Frontal cortex (tissue), 4 donors: ENCODE results near the gene KIDINS220. TPM values are rescaled to one million over a fixed set of nuclear protein-coding genes. Genes with fewer than 3 reads are reported as not detected.

ENCODE experiments used
- DNase-seq, 2 donors: peaks; one replicate each; pipeline ENCODE4 v3.0.0; 2012; ENCODE audit warnings: low spot score in 2 of 2
- FAIRE-seq: peaks from 2 replicates; lab custom pipeline; 2012; peaks lifted over from hg19 to GRCh38; lab: Jason Lieb, UNC
- total RNA-seq: library from RNA; depleted of rRNA; stranded (reverse); fragments of >200 nt; gene quantifications from one replicate; pipeline ENCODE4 v1.2.3, GENCODE V29; 2014
- donor health status: control.
- donor health status: control.
- donor health status: control.

Gene KIDINS220
- total RNA-seq, 1 donor from 2014 or later, result 704 TPM

DNA sequence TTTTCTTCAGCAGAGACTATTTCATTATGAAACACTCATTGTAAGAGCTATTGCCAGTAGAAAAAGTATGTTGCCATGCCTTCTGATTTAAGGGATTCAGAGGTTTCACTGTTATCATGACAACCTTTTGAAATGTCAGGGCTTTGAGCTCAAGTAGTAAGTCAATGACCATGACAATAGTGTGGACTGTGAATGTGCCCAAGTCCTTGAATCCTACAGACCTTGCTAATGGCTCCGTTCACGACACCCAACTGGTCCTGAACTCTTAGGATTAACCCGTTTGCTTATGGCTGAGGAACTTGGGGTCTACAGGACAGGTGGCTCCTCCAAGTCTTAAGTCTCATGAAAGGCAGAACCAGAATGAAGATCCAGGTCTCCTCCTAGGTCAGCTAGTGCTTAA lies 17.6 kb upstream of the KIDINS220 start:
- FAIRE-seq, result no peak
- DNase-seq, result no peak

DNA sequence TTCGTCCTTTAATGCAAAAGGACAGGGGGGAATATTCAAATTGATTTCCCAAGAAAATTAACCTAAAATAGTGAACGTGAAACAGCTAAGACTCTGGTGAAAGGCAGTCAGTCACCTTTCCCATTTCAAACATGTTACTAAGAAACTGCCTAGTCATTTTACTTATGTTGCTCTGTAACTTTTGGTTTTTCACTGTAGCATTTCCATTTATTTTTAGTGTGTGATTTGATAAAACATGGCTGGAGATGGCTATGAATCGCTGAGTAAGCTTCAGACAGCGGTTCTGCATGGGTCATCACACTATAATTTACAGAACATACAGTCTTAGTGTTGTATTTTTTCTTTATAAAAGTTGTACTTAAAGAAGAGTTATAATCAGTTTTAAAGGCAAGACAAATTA lies 16.0 kb upstream of the KIDINS220 start:
- no peak for FAIRE-seq

GRCh38 chr2:8851811-8852560 lies 14.6 kb upstream of the KIDINS220 start:
- FAIRE-seq (no peak), DNase-seq (no peak)

More for the DNA sequence above, 16.0 kb upstream of the KIDINS220 start:
- no peak for DNase-seq

- FAIRE-seq, result no peak
- DNase-seq, result no peak
Observed at GRCh38 chr2:8850845-8851487, 13.6 kb upstream of the KIDINS220 start.

GRCh38 chr2:8849327-8849726 lies 11.9 kb upstream of the KIDINS220 start:
- DNase-seq (no peak), FAIRE-seq (no peak)

DNA sequence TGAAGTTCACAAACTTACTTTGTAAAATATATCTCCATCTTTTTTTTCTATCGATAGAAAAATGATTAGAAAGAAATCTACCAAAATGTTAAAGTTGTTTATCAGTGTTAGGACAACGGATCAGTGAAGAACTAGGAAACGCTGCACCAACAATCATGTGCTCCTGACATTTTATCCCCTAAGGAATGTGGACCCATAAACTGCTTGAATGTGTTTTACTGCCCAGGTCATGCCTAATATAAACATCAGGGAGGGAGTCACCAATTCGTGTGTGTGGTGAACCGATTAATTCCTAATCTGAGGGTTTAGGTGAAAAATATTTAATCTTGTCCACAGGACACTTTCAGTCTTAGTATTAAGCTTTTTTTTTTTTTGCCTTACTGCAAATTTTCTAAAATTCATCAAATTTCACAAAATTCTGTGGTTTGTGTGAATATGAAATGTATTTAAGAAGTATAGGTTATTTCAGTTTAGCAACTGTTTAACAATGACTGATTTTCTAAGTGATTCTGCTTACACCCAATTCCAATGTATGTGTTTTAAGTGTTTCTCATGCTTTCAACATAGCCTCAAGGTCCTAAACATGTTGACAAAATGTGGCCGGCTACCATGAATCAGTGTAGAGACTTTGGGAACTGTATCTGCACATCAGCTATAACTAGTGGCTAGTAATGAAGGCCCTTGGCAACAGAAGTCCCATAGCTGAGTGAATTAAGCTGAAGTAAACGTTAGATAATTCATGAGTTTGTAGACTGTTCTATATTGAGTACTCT lies 11.1 kb upstream of the KIDINS220 start:
- FAIRE-seq, result no peak
- no peak for DNase-seq

DNA sequence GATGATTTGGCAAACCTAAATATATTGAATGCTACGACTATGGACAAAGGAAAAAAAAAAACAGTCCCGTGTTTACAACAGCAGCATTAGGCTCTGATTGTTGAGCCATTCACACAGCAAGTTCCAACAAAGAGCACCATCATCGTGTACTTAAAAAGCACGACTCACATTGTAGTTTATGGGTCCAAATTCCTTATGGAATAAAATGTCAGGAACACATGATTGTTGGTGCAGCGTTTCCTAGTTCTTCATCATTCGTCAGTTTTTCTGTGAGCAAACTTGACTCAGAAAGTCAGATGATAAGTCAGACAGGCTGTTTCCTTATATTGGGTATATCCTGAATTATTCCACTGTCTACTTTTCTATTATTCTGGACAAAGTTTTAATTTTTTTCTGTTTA lies 10.0 kb upstream of the KIDINS220 start:
- FAIRE-seq (no peak), DNase-seq (no peak)

- no peak for DNase-seq
- no peak for FAIRE-seq
Observed at GRCh38 chr2:8841932-8842331, 4.5 kb upstream of the KIDINS220 start.

GRCh38 chr2:8840475-8841091 lies 3.2 kb upstream of the KIDINS220 start:
- FAIRE-seq, result no peak
- no peak for DNase-seq

DNA sequence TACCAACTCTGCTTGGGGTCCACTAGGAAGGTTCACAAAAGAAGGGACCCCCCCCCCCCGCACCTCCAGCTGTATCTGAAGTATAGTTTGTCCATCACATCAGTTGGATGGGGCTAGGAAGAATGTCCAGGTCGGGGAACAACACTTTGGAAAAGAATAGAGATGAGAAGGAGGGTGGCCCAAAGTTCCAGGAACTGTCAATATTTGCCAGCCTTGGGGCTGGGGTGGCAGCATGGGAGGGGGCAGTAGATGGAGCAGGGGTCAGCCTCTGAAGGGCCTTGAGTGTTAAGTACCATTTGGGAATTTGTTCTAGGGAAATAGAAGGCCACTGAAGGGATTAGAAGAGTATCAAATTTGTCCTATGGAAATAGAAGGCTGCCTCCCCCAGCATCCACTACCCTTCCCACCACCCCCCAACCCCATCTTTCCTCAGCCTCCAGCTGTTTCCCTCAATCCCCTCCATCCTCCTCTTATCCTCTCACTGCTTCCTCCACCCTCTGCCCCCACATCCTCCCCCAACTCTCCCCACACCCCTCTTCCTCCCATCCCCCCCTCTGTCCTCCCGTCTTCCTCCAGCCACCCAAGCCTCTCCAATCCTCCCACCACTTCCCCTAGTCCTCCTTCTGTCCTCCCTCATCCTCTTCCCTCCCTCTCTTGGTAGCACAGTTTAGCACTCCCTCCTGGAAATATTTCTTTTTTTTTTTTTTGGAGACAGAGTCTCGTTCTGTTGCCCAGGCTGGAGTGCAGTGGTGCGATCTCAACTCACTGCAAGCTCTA lies 2.0 kb upstream of the KIDINS220 start:
- no peak for DNase-seq
- no peak for FAIRE-seq

- FAIRE-seq (no peak), DNase-seq (no peak)
Observed at GRCh38 chr2:8837795-8838140, 355 bp upstream of the KIDINS220 start.

DNA sequence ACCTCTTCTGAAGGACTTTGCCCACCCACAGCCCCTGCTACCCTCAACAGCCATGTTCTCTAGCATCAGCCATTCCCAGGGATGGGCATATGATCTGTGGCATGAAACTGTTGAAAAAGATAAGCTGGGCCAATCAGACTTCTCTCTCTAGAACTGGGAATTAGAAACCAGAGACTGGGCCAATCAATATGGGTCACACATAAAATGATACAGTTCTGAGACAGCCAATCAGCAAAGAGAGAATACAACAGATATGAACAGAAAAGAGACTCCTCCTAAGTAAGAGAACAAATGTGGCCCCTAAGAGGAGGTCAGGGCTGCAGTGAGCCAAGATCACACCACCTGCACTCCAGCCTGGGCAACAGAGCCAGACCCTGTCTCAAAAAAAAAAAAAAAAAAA lies 2.1 kb downstream of the KIDINS220 start:
- no peak for DNase-seq
- FAIRE-seq, result no peak

DNA sequence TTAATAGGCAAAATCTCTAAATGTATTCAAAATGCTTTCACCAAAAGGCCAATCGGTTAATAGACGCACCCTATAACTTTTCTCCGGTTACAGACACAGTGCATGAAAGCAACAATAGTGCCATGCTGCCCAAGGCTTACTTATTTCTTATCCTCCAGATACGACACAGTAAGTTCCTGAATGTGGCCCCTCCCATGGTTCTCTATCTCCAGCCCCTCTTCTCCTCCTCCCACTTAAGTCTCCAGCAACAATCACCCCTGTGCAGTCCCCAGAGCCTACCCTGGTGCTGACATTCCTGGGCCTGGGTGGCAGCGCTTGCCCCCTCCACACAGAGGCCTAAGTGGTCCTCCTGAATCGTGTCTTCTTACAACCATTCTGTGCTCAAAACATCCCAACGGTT lies 3.6 kb downstream of the KIDINS220 start:
- no peak for DNase-seq
- FAIRE-seq, result no peak

DNA sequence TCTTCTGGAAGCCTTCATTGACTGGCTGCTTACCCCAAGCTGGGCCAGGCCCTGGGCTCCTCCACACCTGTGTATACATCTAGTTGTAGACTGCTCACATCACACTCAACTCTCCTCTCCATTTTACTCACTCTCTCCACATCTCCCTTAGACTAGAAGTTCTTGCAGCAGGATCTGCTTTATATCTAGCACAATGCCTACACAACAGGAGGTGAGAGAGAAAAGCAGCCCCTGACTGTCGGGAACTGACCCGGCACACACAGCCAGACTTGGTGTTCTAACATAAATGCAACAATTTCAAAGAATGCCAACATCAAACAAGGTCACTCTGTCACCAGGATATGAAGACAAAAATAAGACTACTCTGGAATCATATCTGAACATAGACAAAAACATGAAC lies 5.9 kb downstream of the KIDINS220 start:
- no peak for DNase-seq
- FAIRE-seq, result no peak

DNA sequence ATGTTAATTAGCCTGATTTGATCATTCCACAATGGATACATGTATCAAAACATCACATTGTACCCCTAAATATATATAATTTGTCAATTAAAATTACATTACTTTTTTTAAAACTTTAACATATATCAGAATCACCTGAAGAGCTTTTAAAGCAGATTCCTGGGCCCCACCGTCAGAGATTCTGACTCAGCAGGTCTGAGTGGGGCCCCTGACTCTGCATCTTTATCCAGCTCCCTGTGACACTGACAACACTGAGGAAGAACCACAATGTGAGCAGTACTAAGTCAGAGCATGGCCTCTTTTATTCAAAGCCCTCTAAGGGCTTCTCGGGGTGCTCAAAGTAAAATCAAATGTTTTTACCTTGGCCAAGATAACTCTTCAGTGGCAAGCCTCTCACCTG lies 9.7 kb downstream of the KIDINS220 start:
- DNase-seq (no peak), FAIRE-seq (no peak)

DNA sequence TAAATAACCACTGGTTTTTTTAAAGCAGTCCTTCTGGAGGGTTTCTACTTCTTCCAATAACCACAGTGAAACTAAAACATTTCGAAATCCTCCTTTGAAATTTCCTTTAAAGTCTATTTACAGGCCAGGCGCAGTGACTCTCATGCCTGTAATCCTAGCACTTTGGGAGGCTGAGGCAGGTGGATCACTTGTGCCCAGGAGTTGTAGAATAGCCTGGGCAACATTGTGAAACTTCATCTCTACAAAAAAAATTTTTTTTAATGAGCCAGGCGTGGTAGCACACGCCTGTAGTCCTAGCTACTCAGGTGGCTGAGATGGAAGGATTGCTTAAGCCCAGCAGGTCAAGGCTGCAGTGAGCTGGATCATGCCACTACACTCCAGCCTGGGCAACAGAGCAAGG lies 15.2 kb downstream of the KIDINS220 start:
- no peak for FAIRE-seq
- DNase-seq, result no peak

- FAIRE-seq (no peak), DNase-seq (no peak)
Observed at GRCh38 chr2:8821276-8822217, 15.9 kb downstream of the KIDINS220 start.

DNA sequence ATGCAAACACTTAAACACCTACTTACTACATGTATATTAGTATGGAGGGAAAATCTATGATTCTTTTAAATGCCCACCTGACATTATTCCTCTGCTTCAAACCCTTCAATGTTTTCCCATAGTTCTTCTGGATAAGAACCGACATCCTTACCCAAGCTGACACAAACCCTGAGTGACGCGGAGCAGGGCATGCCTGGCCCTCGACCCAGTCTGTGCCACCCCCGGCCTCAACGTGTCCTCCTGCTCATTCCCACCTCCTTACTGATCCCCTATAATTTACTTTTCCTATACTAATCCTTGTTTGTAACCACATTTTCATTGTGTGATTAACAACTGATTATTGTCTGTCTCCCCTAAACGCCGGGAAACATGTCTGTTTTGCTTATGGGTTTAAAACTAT lies 17.5 kb downstream of the KIDINS220 start:
- no peak for DNase-seq
- no peak for FAIRE-seq

GRCh38 chr2:8819194-8819593 lies 18.2 kb downstream of the KIDINS220 start:
- no peak for FAIRE-seq
- DNase-seq, result no peak
